Measurements from ENCODE around the gene CNKSR3.

The CNKSR3 gene

GRCh38 chr6:154474648-154475428 is 35.6 kb downstream of the CNKSR3 start:
- TF ChIP-seq CTCF (IDR thresholded peaks at IDR 0.05; ENCODE audit: control insufficient read depth, extremely low read depth, insufficient read depth) = no peak
- H3K4me3 ChIP-seq (ENCODE audit: low read depth, low read length) = no peak overlapping the region
- DNase-seq (ENCODE audit: low read depth) = peak; percentile 50

- no peak for DNase-seq (ENCODE audit: low read depth)
- H3K4me3 ChIP-seq (ENCODE audit: low read depth, low read length) = no peak overlapping the region
- TF ChIP-seq CTCF (IDR thresholded peaks at IDR 0.05; ENCODE audit: control insufficient read depth, extremely low read depth, insufficient read depth) = no peak
These were observed 37.2 kb downstream of the CNKSR3 start for GRCh38 chr6:154473324-154473723.

- no peak overlapping the region for H3K4me3 ChIP-seq (ENCODE audit: low read depth, low read length)
- no peak for TF ChIP-seq CTCF (IDR thresholded peaks at IDR 0.05; ENCODE audit: control insufficient read depth, extremely low read depth, insufficient read depth)
- no peak for DNase-seq (ENCODE audit: low read depth)
These were observed 38.7 kb downstream of the CNKSR3 start for GRCh38 chr6:154471609-154472362.

GRCh38 chr6:154469306-154469935 is 41.1 kb downstream of the CNKSR3 start:
- H3K4me3 ChIP-seq (ENCODE audit: low read depth, low read length) = no peak overlapping the region

GRCh38 chr6:154468760-154469159 is 41.7 kb downstream of the CNKSR3 start:
- no peak for TF ChIP-seq CTCF (IDR thresholded peaks at IDR 0.05; ENCODE audit: control insufficient read depth, extremely low read depth, insufficient read depth)
- no peak overlapping the region for H3K4me3 ChIP-seq (ENCODE audit: low read depth, low read length)
- no peak for DNase-seq (ENCODE audit: low read depth)

More at GRCh38 chr6:154469306-154469935, 41.1 kb downstream of the CNKSR3 start:
- DNase-seq (ENCODE audit: low read depth) = no peak
- no peak for TF ChIP-seq CTCF (IDR thresholded peaks at IDR 0.05; ENCODE audit: control insufficient read depth, extremely low read depth, insufficient read depth)

- H3K4me3 ChIP-seq (ENCODE audit: low read depth, low read length) = no peak overlapping the region
- no peak for TF ChIP-seq CTCF (IDR thresholded peaks at IDR 0.05; ENCODE audit: control insufficient read depth, extremely low read depth, insufficient read depth)
- no peak for DNase-seq (ENCODE audit: low read depth)
These were observed 43.4 kb downstream of the CNKSR3 start for GRCh38 chr6:154466971-154467679.

Data from LNCaP clone FGC (cell line).